GM12878 (cell line): ENCODE measurements around the gene FREM2. TPM values are rescaled to one million over a fixed set of nuclear protein-coding genes. Genes with fewer than 3 reads are reported as not detected.

Source experiments
- ATAC-seq: fragments of 200-7000 bp; cut with Tn5 transposase; 3 replicates; pipeline ENCODE4 v1.9.1; 2020; ENCODE audit warnings: mild to moderate bottlenecking, moderate library complexity
- BruUV-seq: library from RNA; stranded (reverse); fragments of 400-500 nt; replicated peaks from 2 replicates; lab custom pipeline; 2021; lab: Mats Ljungman, UMichigan
- CTCF ChIA-PET: fragments of 300-600 bp; sonication (Branson Sonifier 250); formaldehyde crosslinking; extraction: SDS; loops from one replicate; lab custom pipeline; 2021; ENCODE audit warnings: inconsistent platforms; lab: Yijun Ruan, JAX
- POLR2A ChIA-PET: fragments of 350-600 bp; formaldehyde crosslinking; extraction: SDS; loops from one replicate; lab custom pipeline; 2021; ENCODE audit warnings: inconsistent platforms; lab: Charles Lee
- RAD21 ChIA-PET: fragments of 300-600 bp; sonication (Branson Sonifier 250); formaldehyde crosslinking; loops from one replicate; lab custom pipeline; 2023; ENCODE audit warnings: antibody characterized with exemption; ENCODE audit not compliant: unreplicated experiment; lab: Charles Lee
- SMC1A ChIA-PET: fragments of 300-600 bp; sonication (Branson Sonifier 250); formaldehyde crosslinking; loops from one replicate; lab custom pipeline; 2023; ENCODE audit not compliant: unreplicated experiment, uncharacterized antibody; lab: Charles Lee
- DNase-seq: peaks from one replicate; pipeline ENCODE4 v3.0.0-alpha.2; 2011; ENCODE audit warnings: low read depth, low spot score
- FAIRE-seq: peaks from 3 replicates; lab custom pipeline; 2011; peaks lifted over from hg19 to GRCh38; lab: Jason Lieb, UNC
- H2AFZ ChIP-seq: 2 replicates; pipeline ENCODE4 v1.6.0; 2011; ENCODE audit warnings: low read depth, low read length, control low read depth; ENCODE audit not compliant: control insufficient read depth
- H3K27ac ChIP-seq: 2 replicates; pipeline ENCODE4 v1.5.1; 2011; ENCODE audit warnings: control low read depth; ENCODE audit not compliant: control insufficient read depth, insufficient read depth
- H3K27me3 ChIP-seq, 2 experiments: replicated peaks in 1 of 2; 2 replicates each; pipeline versions ENCODE4 v1.6.0 to v1.6.1; 2011; ENCODE audit warnings: low read length in 1 of 2; ENCODE audit not compliant: control insufficient read depth in 2 of 2, insufficient read depth in 2 of 2
- H3K36me3 ChIP-seq, 2 experiments: 2 replicates each; pipeline ENCODE4 v1.5.1; 2011; ENCODE audit warnings: low read length in 1 of 2; ENCODE audit not compliant: control insufficient read depth in 2 of 2, insufficient read depth in 2 of 2
- H3K4me1 ChIP-seq: 2 replicates; pipeline ENCODE4 v1.6.1; 2011; ENCODE audit warnings: mild to moderate bottlenecking, low read length, moderate library complexity, mixed read lengths; ENCODE audit not compliant: control insufficient read depth, insufficient read depth
- H3K4me2 ChIP-seq: 2 replicates; pipeline ENCODE4 v1.6.0; 2011; ENCODE audit warnings: control low read depth; ENCODE audit not compliant: control insufficient read depth, insufficient read depth
- H3K4me3 ChIP-seq: fragments of 200-600 bp; sonication (generic); 2 replicates; pipeline ENCODE4 v1.5.1; 2016
- H3K79me2 ChIP-seq: 2 replicates; pipeline ENCODE4 v1.6.0; 2011; ENCODE audit warnings: low read length; ENCODE audit not compliant: control insufficient read depth, insufficient read depth
- H3K9ac ChIP-seq: 2 replicates; pipeline ENCODE4 v1.8.0; 2011; ENCODE audit warnings: low read length, control low read depth, mixed read lengths; ENCODE audit not compliant: control insufficient read depth, insufficient read depth
- H3K9me3 ChIP-seq: replicated peaks from 3 replicates; pipeline ENCODE4 v1.5.1; 2011; ENCODE audit warnings: mild to moderate bottlenecking, low read length; ENCODE audit not compliant: control insufficient read depth, insufficient read depth
- H4K20me1 ChIP-seq: 2 replicates; pipeline ENCODE4 v1.6.0; 2011; ENCODE audit not compliant: control insufficient read depth, insufficient read depth
- BRCA1 ChIP-seq: IDR thresholded peaks from 2 replicates; pipeline ENCODE4 v1.6.1; 2011; ENCODE audit warnings: low read depth, low read length, improper control_type of control experiment
- CEBPZ ChIP-seq: fragments of 150-350 bp; IDR thresholded peaks from 2 replicates; pipeline ENCODE4 v1.6.1; 2016; ENCODE audit warnings: low read depth, low read length
- CHD2 ChIP-seq: IDR thresholded peaks from 2 replicates; pipeline ENCODE4 v1.6.1; 2011; ENCODE audit warnings: low read depth, low read length, improper control_type of control experiment, borderline replicate concordance
- CHD4 ChIP-seq: fragments of 200-600 bp; sonication (generic); IDR thresholded peaks from 2 replicates; pipeline ENCODE4 v1.6.1; 2016; ENCODE audit warnings: mild to moderate bottlenecking
- CTCF ChIP-seq, 3 experiments: IDR thresholded peaks in 2 of 3; conservative IDR thresholded peaks in 1 of 3; 2 replicates each; pipeline ENCODE4 v1.5.1; 2011; ENCODE audit warnings: low read depth in 3 of 3, low read length in 3 of 3, mild to moderate bottlenecking in 3 of 3, control low read depth in 2 of 3, moderate library complexity in 2 of 3, inconsistent platforms in 1 of 3, mixed read lengths in 1 of 3; ENCODE audit not compliant: control insufficient read depth in 2 of 3, insufficient read depth in 1 of 3; ENCODE audit errors: extremely low read depth in 1 of 3
- DPF2 ChIP-seq: fragments of 450-650 bp; IDR thresholded peaks from 2 replicates; pipeline ENCODE4 v1.6.1; 2017; ENCODE audit warnings: mild to moderate bottlenecking
- HCFC1 ChIP-seq: fragments of 150-350 bp; IDR thresholded peaks from 2 replicates; pipeline ENCODE4 v1.6.1; 2014; ENCODE audit warnings: low read length
- IRF3 ChIP-seq: fragments of 450-650 bp; IDR thresholded peaks from 2 replicates; pipeline ENCODE4 v1.6.1; 2014; ENCODE audit warnings: mild to moderate bottlenecking
- IRF5 ChIP-seq: fragments of 450-650 bp; IDR thresholded peaks from 2 replicates; pipeline ENCODE4 v1.6.1; 2017; ENCODE audit warnings: borderline replicate concordance
- JUNB ChIP-seq: IDR thresholded peaks from 2 replicates; pipeline ENCODE4 v1.6.1; 2016; ENCODE audit warnings: antibody characterized with exemption, mild to moderate bottlenecking
- NR2C2 ChIP-seq: IDR thresholded peaks from 2 replicates; pipeline ENCODE4 v1.6.1; 2011; ENCODE audit warnings: borderline replicate concordance, low read depth; ENCODE audit not compliant: control insufficient read depth, insufficient read length
- RAD21 ChIP-seq: IDR thresholded peaks from 2 replicates; pipeline ENCODE4 v1.6.1; 2011; ENCODE audit warnings: mild to moderate bottlenecking, low read depth, low read length, moderate library complexity; ENCODE audit not compliant: insufficient read depth
- SMAD1 ChIP-seq: fragments of 450-650 bp; IDR thresholded peaks from 2 replicates; pipeline ENCODE4 v1.6.1; 2018; ENCODE audit warnings: mild to moderate bottlenecking, low read depth; ENCODE audit not compliant: partially characterized antibody
- SMC3 ChIP-seq: IDR thresholded peaks from 2 replicates; pipeline ENCODE4 v1.6.1; 2011; ENCODE audit warnings: low read length, improper control_type of control experiment, borderline replicate concordance
- WRNIP1 ChIP-seq: IDR thresholded peaks from 2 replicates; pipeline ENCODE4 v1.6.1; 2011; ENCODE audit warnings: low read depth, low read length, improper control_type of control experiment, borderline replicate concordance
- YY1 ChIP-seq: IDR thresholded peaks from 2 replicates; pipeline ENCODE4 v1.6.1; 2011; ENCODE audit warnings: low read depth, mild to moderate bottlenecking, low read length
- WGBS: methylation state at CpG from one replicate; pipeline ENCODE4 v1.1.6; 2016; ENCODE audit warnings: low lambda C conversion rate; ENCODE audit not compliant: insufficient replicate concordance, insufficient coverage; ENCODE audit errors: missing lambda C conversion rate; 5-methylcytosine and 5-hydroxymethylcytosine counted together
- in situ Hi-C: fragments of 300-500 bp; cut with MboI; formaldehyde crosslinking; loops from 9 replicates; pipeline ENCODE4 v1.14.3; 2018; ENCODE audit warnings: mixed read lengths
- intact Hi-C: fragments of 100-400 bp; cut with micrococcal nuclease; formaldehyde crosslinking; loops from one replicate; pipeline ENCODE4 v1.14.2; 2022; ENCODE audit not compliant: unreplicated experiment
- polyA plus RNA-seq, 11 experiments: library from polyadenylated mRNA; depleted of rRNA in 4 of 11; unstranded in 6 of 11; stranded (reverse) in 5 of 11; fragments of >200 nt; fragmentation: Nextera tagmentation in 4 of 11; fragmentation: Illumina TruSeq in 1 of 11; extraction: Ambion mirVana in 4 of 11; extraction: Trizol in 1 of 11; gene quantifications; 1 replicate in 1 of 11; 2 replicates in 10 of 11; pipeline versions ENCODE4 v1.2.1 to v1.2.3, GENCODE V29; 2011 to 2016; ENCODE audit warnings: inconsistent platforms in 2 of 11, missing spikeins in 2 of 11, low read depth in 1 of 11
- total RNA-seq, 4 experiments: library from RNA; depleted of rRNA in 3 of 4; stranded (reverse); fragments of >200 nt in 3 of 4; fragmentation: Illumina TruSeq in 1 of 4; extraction: Trizol in 1 of 4; gene quantifications; 2 replicates each; pipeline versions ENCODE4 v1.2.1 to v1.2.3, GENCODE V29; 2013 to 2021

Gene FREM2
- total and polyA plus RNA-seq, 10 of the 15 experiments (the other 5 are each of a cell fraction or from before 2014, with no cell fraction given): 0.02 to 0.12 (median 0.05) TPM; not detected in 2

- in situ Hi-C loops (loop anchor here (5.0 kb wide), 1 partner anchor 185 kb away; the partner anchor contains the start of gene FREM2), intact Hi-C loops (loop anchor here (1.0 to 5.0 kb wide), 3 partner anchors 110 to 290 kb away; no protein-coding TSS in a partner anchor)
- H3K9ac ChIP-seq: no peak overlapping the region
- H3K4me3 ChIP-seq: no peak overlapping the region
- H3K27ac ChIP-seq: no peak overlapping the region
- H3K4me2 ChIP-seq: no peak overlapping the region
- H3K36me3 ChIP-seq: no peaks in the 10 kb centered on the region
- no peaks in the 10 kb centered on the region for H3K79me2 ChIP-seq
- ChIA-PET RAD21 (interaction anchor here (1.0 to 3.2 kb wide), 7 partner anchors 22 to 291 kb away, joined by 3 to 26 read pairs (median 4); partner anchors contain the start of gene FREM2), POLR2A (no interaction called here), CTCF (interaction anchor here (1.0 to 5.7 kb wide), 17 partner anchors 11 to 1855 kb away, joined by 3 to 58 read pairs (median 5); partner anchors contain the start of gene FREM2), SMC1A (interaction anchor here (0.7 to 7.7 kb wide), 12 partner anchors 10 to 537 kb away, joined by 3 to 68 read pairs (median 6); partner anchors contain the start of gene FREM2)
- ATAC-seq (peak; percentile 87), DNase-seq (no peak), FAIRE-seq (no peak)
- no peaks in the 10 kb centered on the region for H3K4me1 ChIP-seq
- TF ChIP-seq RAD21 (peak; percentile 82), HCFC1 (no peak), CTCF (IDR thresholded peaks at IDR 0.05 in 2 of 3, conservative IDR thresholded peaks at IDR 0.05 in 1 of 3; ENCODE audit: control insufficient read depth in 2 of 3, extremely low read depth in 1 of 3, insufficient read depth in 1 of 3, low read depth in 3 of 3, low read length in 3 of 3) (peak; percentile 61 to 73 (median 65)), IRF5 (no peak), DPF2 (no peak), SMC3 (peak; percentile 66), JUNB (no peak), CHD2 (no peak), CEBPZ (no peak), NR2C2 (no peak), YY1 (peak; percentile 54; the same call in 1 of the 2 replicates), WRNIP1 (no peak), SMAD1 (no peak), BRCA1 (no peak), CHD4 (no peak), IRF3 (no peak)
- BruUV-seq: no TSS peak
- H3K27me3 ChIP-seq: 0 out of 4 replicates have a peak, but pooled peaks cover 0 to 3% of the 10 kb centered on the region in 2 experiments
- no peaks in the 10 kb centered on the region for H4K20me1 ChIP-seq
- H2AFZ ChIP-seq: no peak overlapping the region
- 0% methylated on average over 7 of the region's 7 CpGs for WGBS
- H3K9me3 ChIP-seq: no peaks in the 10 kb centered on the region
These were observed 185.8 kb downstream of the FREM2 start for GRCh38 chr13:38872693-38873092.
